H1 (cell line): ENCODE data around the gene INPP5A. TPM values are rescaled to one million over a fixed set of nuclear protein-coding genes. Genes with fewer than 3 reads are reported as not detected.

Experiments
- HDAC2 ChIP-seq, 2 experiments: fragments of 300-600 bp in 1 of 2; sonication (generic) in 1 of 2; IDR thresholded peaks; 2 replicates each; pipeline ENCODE4 v1.6.1; 2011 to 2012; ENCODE audit warnings: low read depth in 2 of 2, low read length in 2 of 2, mild to moderate bottlenecking in 2 of 2, moderate library complexity in 2 of 2, borderline replicate concordance in 1 of 2, inconsistent platforms in 1 of 2
- MAFK ChIP-seq: IDR thresholded peaks from 2 replicates; pipeline ENCODE4 v1.6.1; 2012; ENCODE audit warnings: low read depth, mild to moderate bottlenecking, improper control_type of control experiment, low read length
- TBP ChIP-seq: IDR thresholded peaks from 2 replicates; pipeline ENCODE4 v1.6.1; 2011; ENCODE audit warnings: low read depth, low read length, improper control_type of control experiment
- polyA plus RNA-seq, 7 experiments: library from polyadenylated mRNA; depleted of rRNA in 3 of 7; stranded (reverse) in 5 of 7; unstranded in 2 of 7; fragments of >200 nt in 5 of 7; fragments of 200-250 nt in 2 of 7; gene quantifications; 1 replicate in 5 of 7; 2 replicates in 1 of 7; 4 replicates in 1 of 7; pipeline versions ENCODE4 v1.2.1 to v1.2.3, GENCODE V29; 2011 to 2013; ENCODE audit warnings: missing spikeins in 2 of 7, mixed read lengths in 2 of 7
- total RNA-seq: library from RNA; stranded (reverse); fragmentation: NEBNext Ultra II Directional; extraction: Animal tissue kit (Norgen Biotek cat#: 25700); gene quantifications from 2 replicates; pipeline ENCODE4 v1.2.1, GENCODE V29; 2021
- TF ChIP-seq, protein P1 (sequence below): fragments of 300-600 bp; sonication (generic); IDR thresholded peaks from 2 replicates; pipeline ENCODE4 v1.7.1; 2012; ENCODE audit warnings: low read length, moderate library complexity, mild to moderate bottlenecking, inconsistent platforms; ENCODE audit not compliant: insufficient replicate concordance

INPP5A gene
- total and polyA plus RNA-seq, 2 of the 8 experiments (the other 6 are each of a cell fraction or from before 2014, with no cell fraction given) = 19.7 to 27.5 TPM

DNA sequence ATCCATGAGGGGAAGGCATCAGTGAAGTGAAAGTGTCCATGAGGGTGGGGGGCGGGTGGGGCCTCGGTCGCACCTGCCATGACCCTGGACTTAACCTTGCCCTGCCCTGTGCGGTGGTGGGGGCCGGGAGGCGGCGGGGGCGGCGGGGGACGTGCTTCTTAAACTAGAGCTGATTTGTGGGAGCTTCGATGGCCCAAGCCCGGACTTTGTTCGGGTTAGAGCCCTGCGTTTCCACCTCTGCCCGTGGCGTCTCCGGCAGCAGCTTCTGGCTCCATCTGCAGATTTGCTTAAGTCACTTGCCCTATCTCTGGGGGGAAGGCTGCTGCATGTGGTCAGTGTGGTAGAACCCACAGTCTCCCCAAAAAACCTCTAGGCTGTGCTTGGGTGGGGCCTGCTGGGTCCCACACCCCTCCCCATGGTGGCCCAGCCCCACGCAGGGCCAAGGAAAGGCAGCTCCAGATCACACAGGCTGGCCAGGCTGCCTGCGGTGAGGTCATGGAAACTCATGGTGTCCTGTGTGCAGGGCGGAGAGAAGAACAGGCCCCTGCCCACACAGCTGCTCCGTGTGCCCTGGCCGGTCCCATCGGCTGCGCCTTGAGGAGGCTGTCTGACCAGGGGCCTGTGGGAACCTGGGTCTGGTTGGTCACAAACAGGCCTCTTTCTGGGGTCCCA lies 93.2 kb downstream of the INPP5A start (continued):
- TF ChIP-seq, protein P1, sequence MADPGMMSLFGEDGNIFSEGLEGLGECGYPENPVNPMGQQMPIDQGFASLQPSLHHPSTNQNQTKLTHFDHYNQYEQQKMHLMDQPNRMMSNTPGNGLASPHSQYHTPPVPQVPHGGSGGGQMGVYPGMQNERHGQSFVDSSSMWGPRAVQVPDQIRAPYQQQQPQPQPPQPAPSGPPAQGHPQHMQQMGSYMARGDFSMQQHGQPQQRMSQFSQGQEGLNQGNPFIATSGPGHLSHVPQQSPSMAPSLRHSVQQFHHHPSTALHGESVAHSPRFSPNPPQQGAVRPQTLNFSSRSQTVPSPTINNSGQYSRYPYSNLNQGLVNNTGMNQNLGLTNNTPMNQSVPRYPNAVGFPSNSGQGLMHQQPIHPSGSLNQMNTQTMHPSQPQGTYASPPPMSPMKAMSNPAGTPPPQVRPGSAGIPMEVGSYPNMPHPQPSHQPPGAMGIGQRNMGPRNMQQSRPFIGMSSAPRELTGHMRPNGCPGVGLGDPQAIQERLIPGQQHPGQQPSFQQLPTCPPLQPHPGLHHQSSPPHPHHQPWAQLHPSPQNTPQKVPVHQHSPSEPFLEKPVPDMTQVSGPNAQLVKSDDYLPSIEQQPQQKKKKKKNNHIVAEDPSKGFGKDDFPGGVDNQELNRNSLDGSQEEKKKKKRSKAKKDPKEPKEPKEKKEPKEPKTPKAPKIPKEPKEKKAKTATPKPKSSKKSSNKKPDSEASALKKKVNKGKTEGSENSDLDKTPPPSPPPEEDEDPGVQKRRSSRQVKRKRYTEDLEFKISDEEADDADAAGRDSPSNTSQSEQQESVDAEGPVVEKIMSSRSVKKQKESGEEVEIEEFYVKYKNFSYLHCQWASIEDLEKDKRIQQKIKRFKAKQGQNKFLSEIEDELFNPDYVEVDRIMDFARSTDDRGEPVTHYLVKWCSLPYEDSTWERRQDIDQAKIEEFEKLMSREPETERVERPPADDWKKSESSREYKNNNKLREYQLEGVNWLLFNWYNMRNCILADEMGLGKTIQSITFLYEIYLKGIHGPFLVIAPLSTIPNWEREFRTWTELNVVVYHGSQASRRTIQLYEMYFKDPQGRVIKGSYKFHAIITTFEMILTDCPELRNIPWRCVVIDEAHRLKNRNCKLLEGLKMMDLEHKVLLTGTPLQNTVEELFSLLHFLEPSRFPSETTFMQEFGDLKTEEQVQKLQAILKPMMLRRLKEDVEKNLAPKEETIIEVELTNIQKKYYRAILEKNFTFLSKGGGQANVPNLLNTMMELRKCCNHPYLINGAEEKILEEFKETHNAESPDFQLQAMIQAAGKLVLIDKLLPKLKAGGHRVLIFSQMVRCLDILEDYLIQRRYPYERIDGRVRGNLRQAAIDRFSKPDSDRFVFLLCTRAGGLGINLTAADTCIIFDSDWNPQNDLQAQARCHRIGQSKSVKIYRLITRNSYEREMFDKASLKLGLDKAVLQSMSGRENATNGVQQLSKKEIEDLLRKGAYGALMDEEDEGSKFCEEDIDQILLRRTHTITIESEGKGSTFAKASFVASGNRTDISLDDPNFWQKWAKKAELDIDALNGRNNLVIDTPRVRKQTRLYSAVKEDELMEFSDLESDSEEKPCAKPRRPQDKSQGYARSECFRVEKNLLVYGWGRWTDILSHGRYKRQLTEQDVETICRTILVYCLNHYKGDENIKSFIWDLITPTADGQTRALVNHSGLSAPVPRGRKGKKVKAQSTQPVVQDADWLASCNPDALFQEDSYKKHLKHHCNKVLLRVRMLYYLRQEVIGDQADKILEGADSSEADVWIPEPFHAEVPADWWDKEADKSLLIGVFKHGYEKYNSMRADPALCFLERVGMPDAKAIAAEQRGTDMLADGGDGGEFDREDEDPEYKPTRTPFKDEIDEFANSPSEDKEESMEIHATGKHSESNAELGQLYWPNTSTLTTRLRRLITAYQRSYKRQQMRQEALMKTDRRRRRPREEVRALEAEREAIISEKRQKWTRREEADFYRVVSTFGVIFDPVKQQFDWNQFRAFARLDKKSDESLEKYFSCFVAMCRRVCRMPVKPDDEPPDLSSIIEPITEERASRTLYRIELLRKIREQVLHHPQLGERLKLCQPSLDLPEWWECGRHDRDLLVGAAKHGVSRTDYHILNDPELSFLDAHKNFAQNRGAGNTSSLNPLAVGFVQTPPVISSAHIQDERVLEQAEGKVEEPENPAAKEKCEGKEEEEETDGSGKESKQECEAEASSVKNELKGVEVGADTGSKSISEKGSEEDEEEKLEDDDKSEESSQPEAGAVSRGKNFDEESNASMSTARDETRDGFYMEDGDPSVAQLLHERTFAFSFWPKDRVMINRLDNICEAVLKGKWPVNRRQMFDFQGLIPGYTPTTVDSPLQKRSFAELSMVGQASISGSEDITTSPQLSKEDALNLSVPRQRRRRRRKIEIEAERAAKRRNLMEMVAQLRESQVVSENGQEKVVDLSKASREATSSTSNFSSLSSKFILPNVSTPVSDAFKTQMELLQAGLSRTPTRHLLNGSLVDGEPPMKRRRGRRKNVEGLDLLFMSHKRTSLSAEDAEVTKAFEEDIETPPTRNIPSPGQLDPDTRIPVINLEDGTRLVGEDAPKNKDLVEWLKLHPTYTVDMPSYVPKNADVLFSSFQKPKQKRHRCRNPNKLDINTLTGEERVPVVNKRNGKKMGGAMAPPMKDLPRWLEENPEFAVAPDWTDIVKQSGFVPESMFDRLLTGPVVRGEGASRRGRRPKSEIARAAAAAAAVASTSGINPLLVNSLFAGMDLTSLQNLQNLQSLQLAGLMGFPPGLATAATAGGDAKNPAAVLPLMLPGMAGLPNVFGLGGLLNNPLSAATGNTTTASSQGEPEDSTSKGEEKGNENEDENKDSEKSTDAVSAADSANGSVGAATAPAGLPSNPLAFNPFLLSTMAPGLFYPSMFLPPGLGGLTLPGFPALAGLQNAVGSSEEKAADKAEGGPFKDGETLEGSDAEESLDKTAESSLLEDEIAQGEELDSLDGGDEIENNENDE = no peak
- TF ChIP-seq MAFK (no peak), TBP (no peak), HDAC2 (IDR thresholded peaks at IDR 0.05; ENCODE audit: borderline replicate concordance in 1 of 2, low read depth in 2 of 2, low read length in 2 of 2) (no peak)
- TF ChIP-seq, all 59 proteins: peak for 0
